ENCODE results near the gene DHRS7.

The DHRS7 gene

GRCh38 chr14:60164712-60165546 is at the start of gene DHRS7:
Gene DHRS7, minus strand, starts transcription at chr14:60165398. Its CDS starts 89 bp downstream, at chr14:60165309.
- DNase-seq, result peak; percentile 45

- no peak for DNase-seq
Measured at GRCh38 chr14:60214415-60215126, 49.4 kb upstream of the DHRS7 start.

GRCh38 chr14:60214003-60214402 is 48.8 kb upstream of the DHRS7 start:
- no peak for DNase-seq

GRCh38 chr14:60212503-60213371 is 47.5 kb upstream of the DHRS7 start:
- no peak for DNase-seq

- DNase-seq, result peak; percentile 48
Measured at GRCh38 chr14:60211153-60211552, 46.0 kb upstream of the DHRS7 start.

- no peak for DNase-seq
Measured at GRCh38 chr14:60210703-60211102, 45.5 kb upstream of the DHRS7 start.

GRCh38 chr14:60206837-60207533 is 41.8 kb upstream of the DHRS7 start:
- no peak for DNase-seq

- no peak for DNase-seq
Measured at GRCh38 chr14:60206249-60206670, 41.1 kb upstream of the DHRS7 start.

- DNase-seq, result no peak
Measured at GRCh38 chr14:60204843-60205774, 39.9 kb upstream of the DHRS7 start.

GRCh38 chr14:60204104-60204842 is 39.1 kb upstream of the DHRS7 start:
- peak; percentile 82 for DNase-seq

- no peak for DNase-seq
Measured at GRCh38 chr14:60199321-60199720, 34.1 kb upstream of the DHRS7 start.

GRCh38 chr14:60197629-60198303 is 32.6 kb upstream of the DHRS7 start:
- DNase-seq, result no peak

GRCh38 chr14:60196291-60196690 is 31.1 kb upstream of the DHRS7 start:
- DNase-seq, result no peak

- no peak for DNase-seq
Measured at GRCh38 chr14:60195179-60195810, 30.1 kb upstream of the DHRS7 start.

GRCh38 chr14:60189923-60190840 is 25.0 kb upstream of the DHRS7 start:
- DNase-seq, result no peak

GRCh38 chr14:60188696-60189095 is 23.5 kb upstream of the DHRS7 start:
- no peak for DNase-seq

- no peak for DNase-seq
Measured at GRCh38 chr14:60188115-60188514, 22.9 kb upstream of the DHRS7 start.

- DNase-seq, result no peak
Measured at GRCh38 chr14:60184905-60185555, 19.8 kb upstream of the DHRS7 start.
